ENCODE data around the gene HTATIP2.

GRCh38 chr11:20337526-20338154, 25.9 kb upstream of the HTATIP2 start:
- TF ChIP-seq CTCF (conservative IDR thresholded peaks at IDR 0.05 in 1 of 2, IDR thresholded peaks at IDR 0.05 in 1 of 2; ENCODE audit: extremely low read depth in 1 of 2, insufficient read depth in 1 of 2, low read depth in 1 of 2, low read length in 2 of 2) (peak; percentile 35 to 45), EZH2 (IDR thresholded peaks at IDR 0.05; ENCODE audit: borderline replicate concordance, low read length) (no peak)

All from mammary epithelial cell (primary cell).